CD4-positive, alpha-beta T cell treated with Interleukin-2 at 100 ng/mL for 4 hours (primary cell): ENCODE measurements around the gene OR11H6.
"Not testable (repeated sequence)": the region's sequence is repeated elsewhere in the genome, so short reads cannot be mapped to it uniquely, and the experiment has no call there.

Experiments used
- DNase-seq: peaks from one replicate; pipeline ENCODE4 v3.0.0-alpha.2; 2020; ENCODE audit warnings: low spot score

Gene OR11H6

DNA sequence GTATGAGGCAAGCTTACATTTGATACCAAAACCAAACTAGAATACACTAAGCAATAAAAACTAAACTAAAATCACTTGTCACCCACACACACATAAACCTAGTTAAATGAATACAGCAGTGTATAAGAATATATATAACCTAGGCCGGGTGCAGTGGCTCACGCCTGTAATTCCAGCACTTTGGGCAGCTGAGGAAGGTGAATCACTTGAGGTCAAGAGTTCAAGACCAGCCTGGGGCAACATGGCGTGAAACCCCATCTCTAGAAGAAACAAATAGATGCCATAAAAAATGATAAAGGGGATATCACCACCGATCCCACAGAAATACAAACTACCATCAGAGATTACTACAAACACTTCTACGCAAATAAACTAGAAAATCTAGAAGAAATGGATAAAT lies 40.9 kb downstream of the OR11H6 start:
- DNase-seq: not testable (repeated sequence)

DNA sequence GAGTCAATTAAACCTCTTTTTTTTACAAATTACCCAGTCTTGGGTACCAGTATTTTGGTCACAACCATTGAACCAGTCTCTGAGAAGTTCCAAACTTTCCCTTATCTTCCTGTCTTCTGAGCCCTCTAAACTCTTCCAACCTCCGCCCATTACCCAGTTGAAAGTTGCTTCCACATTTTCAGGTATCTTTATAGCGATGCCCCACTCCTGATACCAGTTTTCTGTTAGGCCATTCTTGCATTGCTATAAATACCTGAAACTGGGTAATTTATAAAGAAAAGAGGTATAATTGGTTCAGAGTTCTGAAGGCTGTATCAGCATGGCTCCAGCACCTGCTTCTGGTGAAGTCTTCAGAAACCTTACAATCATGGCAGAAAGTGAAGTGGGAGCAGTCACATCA lies 50.6 kb downstream of the OR11H6 start:
- no peak for DNase-seq
